Pons (tissue), 1 donor: ENCODE measurements around the gene INIP.

Experiments used
- DNase-seq: peaks from one replicate; pipeline ENCODE4 v3.0.0-alpha.2; 2016; ENCODE audit warnings: low spot score

INIP gene

GRCh38 chr9:112717661-112718331 lies at the start of gene INIP:
Gene INIP (minus strand): TSS chr9:112718117. CDS start chr9:112716485, 1,632 bp downstream.
- peak; percentile 97 for DNase-seq

- DNase-seq, result no peak
Observed at GRCh38 chr9:112765281-112765680, 47.4 kb upstream of the INIP start.

- no peak for DNase-seq
Observed at GRCh38 chr9:112764837-112765236, 46.9 kb upstream of the INIP start.

DNA sequence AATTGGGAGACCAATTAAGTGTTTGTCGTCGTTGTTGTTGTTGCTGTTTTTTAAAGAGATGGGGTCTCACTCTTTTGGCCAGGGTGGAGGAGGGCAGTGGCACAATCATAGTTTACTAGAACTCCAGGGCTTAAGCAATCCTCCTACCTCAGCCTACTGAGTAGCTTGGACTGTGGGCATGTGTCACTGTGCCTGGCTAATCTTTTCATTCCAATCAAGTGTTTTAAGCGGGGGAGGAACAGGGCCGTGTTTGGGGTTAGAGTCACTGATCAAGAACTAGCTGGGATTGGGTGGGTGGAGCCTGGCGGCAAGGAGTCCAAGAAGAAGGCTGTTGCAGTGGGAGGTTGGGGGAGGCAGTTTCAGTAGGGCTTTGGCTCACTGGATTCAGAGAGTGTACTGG lies 46.4 kb upstream of the INIP start:
- no peak for DNase-seq

DNA sequence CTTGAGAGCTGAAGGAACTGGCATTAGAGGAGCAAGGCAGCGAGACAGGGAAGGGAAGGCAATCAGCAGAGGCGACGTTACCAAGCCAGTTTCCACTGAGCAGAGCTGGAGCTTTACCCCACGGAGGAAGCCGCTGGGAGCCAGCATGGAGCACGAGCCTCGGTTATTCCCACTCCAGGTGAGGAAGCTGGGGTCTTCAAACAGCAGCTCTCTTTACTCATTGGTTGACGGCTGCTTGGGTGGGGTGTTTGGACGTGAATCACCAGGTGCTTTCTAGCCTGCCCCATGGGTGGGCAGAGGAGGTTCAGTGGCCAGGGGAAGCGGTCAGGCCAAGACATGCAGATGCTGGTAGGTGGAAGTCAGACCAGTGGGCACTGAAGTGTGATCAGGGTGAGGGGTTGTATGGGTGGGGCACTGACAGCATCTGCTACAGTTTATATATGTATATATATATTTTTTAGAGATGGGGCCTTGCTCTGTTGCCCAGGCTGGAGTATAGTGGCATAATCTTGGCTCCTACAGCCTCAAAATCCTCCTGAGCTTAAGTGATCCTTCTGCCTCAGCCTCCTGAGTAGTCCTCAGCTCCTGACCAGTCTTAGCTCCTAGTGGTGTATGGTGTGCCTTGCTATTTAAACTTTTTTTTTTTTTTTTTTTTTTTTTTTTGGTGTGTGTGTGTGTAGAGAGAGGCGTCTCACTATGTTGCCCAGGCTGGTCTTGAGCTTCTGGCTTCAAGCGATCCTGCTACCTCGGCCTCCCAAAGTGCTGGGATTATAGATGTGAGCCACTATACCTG lies 45.0 kb upstream of the INIP start:
- no peak for DNase-seq

DNA sequence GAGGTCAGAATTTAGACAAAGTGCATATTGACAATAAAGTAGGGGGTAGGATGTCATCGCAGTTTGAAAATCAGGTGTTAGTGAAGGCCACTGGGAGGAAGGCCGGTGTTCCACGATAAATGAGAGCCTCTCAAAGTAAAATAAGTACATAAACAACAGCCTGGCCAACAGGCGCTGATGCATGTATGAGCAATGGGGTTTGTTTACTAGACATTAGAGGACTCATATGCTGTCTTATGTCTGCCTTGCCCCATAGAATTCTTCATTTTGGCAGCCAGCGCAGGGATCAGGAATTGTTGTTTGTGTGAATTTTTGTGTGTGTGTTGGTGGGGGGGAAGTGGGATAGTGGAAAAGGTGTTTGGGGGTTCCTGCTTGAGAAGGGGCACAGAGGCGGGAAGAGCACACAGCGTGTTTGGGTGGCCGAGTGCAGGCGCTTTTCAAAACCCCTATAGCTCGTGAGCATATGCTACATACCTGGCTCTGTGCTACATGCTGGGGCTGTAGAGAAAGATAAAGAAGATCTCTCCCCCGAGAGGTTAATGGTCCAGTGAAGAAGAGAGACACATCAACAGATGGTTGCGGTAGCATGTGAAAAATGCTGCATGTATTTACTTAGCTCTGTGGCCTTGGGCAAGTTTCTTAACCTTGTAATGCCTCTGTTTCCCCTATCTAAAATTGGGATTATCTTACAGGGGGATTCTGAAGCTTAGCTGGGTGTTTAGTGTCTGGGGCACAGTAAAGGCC lies 44.2 kb upstream of the INIP start:
- DNase-seq, result no peak

DNA sequence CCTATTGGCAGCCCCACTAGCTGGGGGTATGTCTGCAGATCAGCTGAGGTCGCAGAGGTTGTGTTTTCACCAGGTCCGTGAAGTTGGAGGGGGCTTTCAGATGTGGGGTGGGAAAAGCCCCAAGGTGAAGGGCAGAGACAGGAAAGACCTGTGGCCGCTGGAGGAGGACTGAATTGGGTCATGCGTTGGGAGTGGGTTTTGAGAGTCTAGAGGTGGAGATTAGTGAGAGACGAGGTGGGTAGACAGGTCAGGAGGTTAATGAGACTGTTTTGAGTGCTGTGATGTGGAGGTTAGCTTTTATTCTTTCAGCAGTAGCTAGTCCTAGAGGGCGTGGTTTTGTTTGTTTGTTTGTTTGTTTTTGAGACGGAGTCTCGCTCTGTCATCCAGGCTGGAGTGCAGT lies 42.9 kb upstream of the INIP start:
- no peak for DNase-seq

- no peak for DNase-seq
Observed at GRCh38 chr9:112757940-112758339, 40.0 kb upstream of the INIP start.

DNA sequence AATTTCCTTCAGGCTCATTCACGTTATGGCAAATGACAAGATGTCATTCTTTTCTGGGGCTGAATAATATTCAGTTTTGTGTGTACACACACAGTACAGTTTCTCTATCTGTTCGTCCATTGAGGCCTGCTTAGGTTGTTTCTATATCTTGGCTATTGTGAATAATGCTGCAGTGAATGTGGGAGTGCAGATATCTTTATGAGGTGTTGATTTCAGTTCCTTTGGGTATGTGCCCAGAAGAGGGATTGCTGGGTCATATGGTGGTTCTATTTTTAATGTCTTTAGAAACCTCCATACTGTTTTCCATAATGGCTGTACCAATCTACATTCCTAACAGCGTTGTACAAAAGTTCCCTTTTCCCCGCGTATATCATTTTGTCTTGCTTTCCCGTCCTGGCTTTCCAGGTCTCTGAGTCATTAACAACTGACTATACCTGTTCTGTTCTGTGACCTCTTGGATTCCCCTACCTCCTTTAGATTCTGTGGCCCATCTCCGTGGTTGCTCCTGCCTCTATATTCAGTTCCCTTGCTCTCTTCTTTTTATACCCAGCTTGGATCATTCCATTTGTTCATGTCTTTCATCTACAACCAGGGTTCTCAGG lies 39.5 kb upstream of the INIP start:
- DNase-seq, result no peak

GRCh38 chr9:112755675-112756074 lies 37.8 kb upstream of the INIP start:
- no peak for DNase-seq

- DNase-seq, result no peak
Observed at GRCh38 chr9:112755016-112755427, 37.1 kb upstream of the INIP start.

DNA sequence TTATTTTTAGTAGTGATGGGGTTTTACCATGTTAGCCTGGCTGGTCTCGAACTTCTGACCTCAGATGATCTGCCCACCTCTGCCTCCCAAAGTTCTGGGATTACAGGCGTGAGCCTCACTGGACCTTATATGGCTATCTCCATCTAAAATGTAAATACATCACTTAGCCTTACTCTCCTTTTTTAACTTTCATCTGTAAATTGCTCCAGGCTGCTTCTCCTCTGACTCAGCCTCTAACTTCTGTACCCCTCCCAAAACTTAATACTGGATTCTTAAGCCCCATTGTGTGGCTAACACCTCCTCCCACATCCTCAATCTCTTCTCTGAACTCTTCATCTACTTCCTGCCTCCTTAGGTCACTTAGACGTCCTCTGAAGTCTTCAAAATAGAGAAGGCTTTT lies 36.7 kb upstream of the INIP start:
- no peak for DNase-seq

- no peak for DNase-seq
Observed at GRCh38 chr9:112753725-112754124, 35.8 kb upstream of the INIP start.

GRCh38 chr9:112752334-112753125 lies 34.6 kb upstream of the INIP start:
- no peak for DNase-seq

- DNase-seq, result peak; percentile 84
Observed at GRCh38 chr9:112751056-112751795, 33.3 kb upstream of the INIP start.

GRCh38 chr9:112750764-112751055 lies 32.8 kb upstream of the INIP start:
- no peak for DNase-seq

DNA sequence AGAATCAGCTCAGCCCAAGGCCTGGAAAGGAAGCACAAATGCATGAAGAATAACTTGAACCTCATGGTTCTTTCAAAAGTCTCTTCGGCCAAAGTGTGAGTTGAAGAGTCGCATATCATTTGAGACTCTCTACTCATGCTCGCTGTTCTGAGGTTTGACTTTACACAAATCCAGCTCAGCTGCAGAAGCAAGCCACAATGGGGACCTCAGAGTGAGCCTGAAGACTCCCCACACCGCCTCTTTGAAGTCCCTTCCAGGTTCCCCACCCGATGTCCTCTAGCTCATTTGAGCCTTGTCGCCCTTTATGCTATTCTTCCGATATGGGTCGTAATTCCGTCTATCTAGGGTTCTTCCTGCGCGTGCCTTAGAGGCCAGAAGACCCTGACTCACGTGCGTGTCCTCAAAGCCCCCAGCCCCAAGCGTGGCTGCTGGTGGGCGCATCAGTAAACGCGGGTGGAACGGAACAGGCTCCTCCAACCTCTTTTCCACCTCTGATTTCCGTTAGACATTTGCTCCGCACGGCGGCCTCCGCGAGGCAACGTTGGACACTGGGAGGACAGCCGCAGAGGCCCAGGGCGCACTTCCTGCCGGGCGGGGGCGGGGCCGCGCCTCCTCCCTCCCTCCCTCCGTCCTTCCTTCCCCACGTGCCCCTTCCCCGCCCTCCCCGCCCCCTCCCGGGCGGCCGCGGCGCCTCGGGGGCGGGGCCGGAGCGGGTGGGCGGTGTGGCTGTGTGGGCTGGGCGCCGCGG lies 32.3 kb upstream of the INIP start, which contains the start of gene SNX30:
TSS of gene SNX30 (plus strand) at position 745 of the 748 bp plus-strand sequence. CDS start 242 bp downstream, outside the sequence.
- peak; percentile 88 for DNase-seq

- DNase-seq, result peak; percentile 100
Observed at GRCh38 chr9:112747094-112747493, 29.2 kb upstream of the INIP start.

- DNase-seq, result no peak
Observed at GRCh38 chr9:112744177-112744576, 26.3 kb upstream of the INIP start.

DNA sequence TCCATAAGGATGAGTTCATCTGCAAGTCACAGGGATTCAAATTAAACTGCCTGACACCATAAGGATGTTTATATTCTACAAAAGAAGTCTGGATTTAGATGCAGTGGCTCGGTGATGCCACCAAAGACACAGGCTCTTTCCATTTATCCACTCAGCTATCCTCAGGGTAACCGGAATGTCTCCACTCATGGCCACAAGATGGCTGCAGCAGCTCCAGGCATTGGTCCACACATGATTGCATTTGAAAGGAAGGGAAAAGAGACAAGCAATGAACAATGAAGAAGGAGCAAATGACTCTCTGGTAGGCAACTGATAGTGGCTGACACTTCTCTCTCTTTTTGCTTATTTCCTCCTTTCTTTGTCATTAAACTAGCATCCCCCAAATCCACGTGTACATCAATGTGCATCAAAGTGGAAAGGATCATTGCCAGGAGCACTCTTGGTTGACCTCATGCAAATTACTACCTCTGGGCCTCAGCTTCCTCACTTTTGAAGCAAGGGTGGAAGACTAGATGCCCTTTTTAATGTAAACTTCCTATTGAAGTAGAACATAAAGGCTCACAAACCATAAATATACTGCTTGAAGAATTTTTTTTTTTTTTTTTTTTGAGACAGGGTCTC lies 25.4 kb upstream of the INIP start:
- no peak for DNase-seq
